Frontal cortex (tissue), 4 donors: ENCODE results near the gene RANBP6. TPM values are rescaled to one million over a fixed set of nuclear protein-coding genes. Genes with fewer than 3 reads are reported as not detected.
"Not testable (repeated sequence)": the region's sequence is repeated elsewhere in the genome, so short reads cannot be mapped to it uniquely, and the experiment has no call there.

Experiments used
- DNase-seq, 2 donors: peaks; one replicate each; pipeline ENCODE4 v3.0.0; 2012; ENCODE audit warnings: low spot score in 2 of 2
- FAIRE-seq: peaks from 2 replicates; lab custom pipeline; 2012; peaks lifted over from hg19 to GRCh38; lab: Jason Lieb, UNC
- total RNA-seq: library from RNA; depleted of rRNA; stranded (reverse); fragments of >200 nt; gene quantifications from one replicate; pipeline ENCODE4 v1.2.3, GENCODE V29; 2014
- donor health status: control.
- donor health status: control.
- donor health status: control.

RANBP6 gene
- 79.9 TPM for total RNA-seq

- FAIRE-seq, result no peak
- DNase-seq, result peak; percentile 63 to 82
Observed at GRCh38 chr9:6015278-6016157, at the start of gene RANBP6. Gene RANBP6, minus strand, starts transcription at chr9:6015624. Its CDS starts 17 bp downstream, at chr9:6015607.

- DNase-seq, FAIRE-seq: not testable (repeated sequence)
Observed at GRCh38 chr9:6063146-6063545, 47.7 kb upstream of the RANBP6 start.

- DNase-seq (no peak), FAIRE-seq (no peak)
Observed at GRCh38 chr9:6055666-6056065, 40.2 kb upstream of the RANBP6 start.

GRCh38 chr9:6055216-6055615, 39.8 kb upstream of the RANBP6 start:
- FAIRE-seq (no peak), DNase-seq (peak in 1 of 2 donors; percentile 23)

- peak in 1 of 2 donors; percentile 19 for DNase-seq
- no peak for FAIRE-seq
Observed at GRCh38 chr9:6054280-6055099, 39.1 kb upstream of the RANBP6 start.

DNA sequence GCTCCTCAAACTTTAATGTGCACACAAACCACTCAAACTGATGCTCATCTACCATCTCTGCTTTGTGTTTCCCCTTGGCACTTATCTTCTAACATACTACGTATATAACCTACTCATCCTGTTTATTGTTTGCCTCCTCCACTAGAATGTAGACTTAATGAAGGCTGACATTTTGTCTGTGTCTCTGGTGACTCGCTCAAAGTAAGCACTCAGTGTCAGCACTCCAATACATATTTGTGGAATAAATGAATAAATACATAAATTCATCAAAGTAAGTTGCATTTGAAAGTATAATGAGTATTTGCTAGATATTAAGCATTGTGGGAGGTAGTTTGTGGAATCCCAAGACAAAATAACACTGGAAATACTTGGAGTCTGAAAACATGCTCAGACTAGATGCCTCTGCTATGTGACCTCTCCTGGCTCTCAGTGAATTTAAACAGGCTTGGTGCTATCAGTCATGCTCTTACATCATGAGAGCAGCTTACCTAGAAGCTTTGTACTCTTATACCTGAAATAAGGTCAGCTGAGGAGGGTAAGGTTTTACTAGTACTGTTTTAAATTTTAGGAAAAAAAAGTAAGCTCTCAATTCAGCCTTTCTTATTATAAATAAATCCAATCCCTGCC, 37.0 kb upstream of the RANBP6 start:
- no peak for DNase-seq
- FAIRE-seq, result no peak

DNA sequence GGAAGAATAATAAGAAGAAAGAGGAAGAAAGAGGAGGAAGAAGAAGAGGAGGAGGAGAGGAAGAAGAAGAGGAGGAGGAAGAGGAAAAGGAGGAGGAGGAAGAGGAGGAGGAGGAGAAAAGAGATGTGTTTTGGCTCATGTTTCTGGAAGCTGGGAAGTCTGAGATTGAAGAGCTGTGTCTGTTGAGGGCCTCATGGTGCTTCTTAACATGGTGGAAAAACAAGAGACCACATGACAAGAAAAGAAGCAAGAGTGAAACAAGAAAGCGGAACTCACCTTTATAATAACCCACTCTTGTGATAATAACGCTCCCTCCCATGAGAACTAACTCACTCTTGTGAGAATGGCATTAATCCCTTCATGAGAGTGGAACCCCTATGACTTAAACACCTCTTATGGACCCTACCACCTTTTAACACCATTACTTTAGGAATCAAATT, 36.1 kb upstream of the RANBP6 start:
- no peak for FAIRE-seq
- DNase-seq, result no peak

GRCh38 chr9:6049798-6050197, 34.4 kb upstream of the RANBP6 start:
- no peak for FAIRE-seq

DNA sequence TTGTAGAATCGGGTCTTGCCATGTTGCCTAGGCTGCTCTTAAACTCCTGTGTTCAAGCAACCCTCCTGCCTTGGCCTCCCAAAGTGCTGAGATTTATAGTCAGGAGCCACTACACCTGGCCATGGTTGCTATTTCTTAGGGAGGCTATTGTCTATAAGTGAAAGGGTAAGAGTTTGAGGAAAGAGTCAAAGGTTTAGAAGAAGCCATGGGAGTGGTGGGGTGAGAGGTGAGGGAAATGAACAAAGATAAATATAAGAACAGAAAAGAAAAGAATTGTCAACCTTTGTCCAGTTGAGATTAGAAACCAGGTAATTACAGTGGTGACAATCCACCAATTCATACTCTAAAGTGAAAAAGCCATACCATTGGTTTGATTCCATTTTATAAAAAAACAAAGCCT, 32.6 kb upstream of the RANBP6 start:
- DNase-seq (no peak), FAIRE-seq (no peak)

More at GRCh38 chr9:6049798-6050197, 34.4 kb upstream of the RANBP6 start:
- no peak for DNase-seq

GRCh38 chr9:6047020-6047419, 31.6 kb upstream of the RANBP6 start:
- no peak for FAIRE-seq
- no peak for DNase-seq

- FAIRE-seq (no peak), DNase-seq (no peak)
Observed at GRCh38 chr9:6045364-6045763, 29.9 kb upstream of the RANBP6 start.

DNA sequence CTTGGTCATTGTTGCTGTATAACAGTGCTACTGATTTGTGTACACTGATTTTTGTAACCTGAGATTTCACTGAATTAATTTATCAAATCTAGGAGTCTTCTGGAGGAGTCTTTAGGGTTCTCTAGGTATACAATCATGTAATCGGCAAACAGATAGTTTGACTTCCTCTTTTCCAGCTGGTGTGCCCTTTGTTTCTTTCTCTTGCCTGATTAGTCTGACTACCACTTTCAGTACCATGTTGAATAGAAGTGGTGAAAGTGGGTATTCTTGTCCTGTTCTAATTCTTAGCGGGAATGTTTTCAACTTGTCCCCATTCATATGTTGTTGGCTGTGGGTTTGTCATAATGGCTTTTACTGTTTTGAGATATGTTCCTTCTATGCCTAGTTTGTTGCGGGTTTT, 24.7 kb upstream of the RANBP6 start:
- no peak for FAIRE-seq

DNA sequence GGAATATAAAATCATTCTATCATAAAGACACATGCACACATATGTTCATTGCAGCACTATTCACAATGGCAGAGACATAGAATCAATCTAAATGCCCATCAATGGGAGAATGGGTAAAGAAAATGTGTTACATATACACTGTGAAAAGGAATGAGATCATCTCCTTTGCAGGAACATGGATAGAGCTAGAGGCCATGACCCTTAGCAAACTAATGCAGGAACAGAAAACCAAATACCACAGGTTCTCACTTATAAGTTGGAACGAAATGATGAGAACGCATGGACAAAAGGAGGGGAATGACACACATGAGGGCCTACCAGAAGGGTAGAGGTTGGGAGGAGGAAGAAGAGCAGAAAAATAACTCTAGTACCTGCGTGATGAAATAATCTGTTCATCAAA, 21.0 kb upstream of the RANBP6 start:
- FAIRE-seq, result no peak
- DNase-seq, result no peak

More for the DNA sequence above, 24.7 kb upstream of the RANBP6 start:
- DNase-seq, result no peak

DNA sequence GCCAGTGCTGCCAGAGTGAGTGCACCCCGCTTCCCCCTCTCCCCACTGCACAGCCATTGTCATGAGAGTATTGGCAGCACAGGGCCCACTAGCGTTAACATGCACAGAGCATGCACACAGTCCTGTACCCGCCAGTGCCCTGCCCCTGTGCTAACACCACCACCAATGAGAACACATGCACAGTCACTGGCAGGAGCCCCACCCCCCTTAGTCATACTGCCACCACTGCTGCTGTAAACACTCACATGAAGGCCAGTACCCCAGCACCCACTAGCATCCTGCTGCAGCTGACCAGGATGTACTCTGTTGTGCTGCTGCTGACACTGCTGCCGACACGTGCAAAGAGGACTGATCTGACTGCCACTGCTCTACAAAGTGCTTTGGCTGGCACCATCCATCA, 19.5 kb upstream of the RANBP6 start:
- no peak for FAIRE-seq
- DNase-seq, result no peak

GRCh38 chr9:6029604-6030274, 14.3 kb upstream of the RANBP6 start:
- no peak for DNase-seq
- FAIRE-seq, result no peak

DNA sequence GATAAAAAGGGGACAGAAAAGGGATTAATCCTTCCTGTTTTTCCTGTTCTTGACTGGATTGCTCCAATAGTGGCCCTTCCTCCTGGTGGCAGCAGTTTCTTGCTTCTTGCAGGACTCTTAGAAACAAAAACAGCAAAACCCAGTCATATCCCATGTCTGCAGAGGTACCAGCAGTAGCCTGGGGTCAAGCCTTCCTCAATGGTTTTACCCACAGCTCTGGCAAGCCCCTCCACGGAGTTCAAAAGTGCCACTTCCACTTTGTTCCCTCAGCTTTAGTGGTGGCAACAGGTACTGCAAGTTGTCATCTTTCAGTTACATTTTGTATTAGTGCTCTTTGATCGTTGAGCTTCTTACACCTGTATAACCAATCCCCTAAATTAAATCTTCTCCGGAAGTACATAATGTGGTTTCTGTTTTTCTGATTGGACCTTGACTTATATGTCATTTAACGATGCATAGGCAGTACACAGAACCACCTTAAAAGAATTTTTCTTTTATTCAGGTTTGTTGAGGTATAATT, 8.7 kb upstream of the RANBP6 start:
- FAIRE-seq (no peak), DNase-seq (no peak)

GRCh38 chr9:6016975-6017374, 1.6 kb upstream of the RANBP6 start:
- not testable (repeated sequence) for FAIRE-seq, DNase-seq

DNA sequence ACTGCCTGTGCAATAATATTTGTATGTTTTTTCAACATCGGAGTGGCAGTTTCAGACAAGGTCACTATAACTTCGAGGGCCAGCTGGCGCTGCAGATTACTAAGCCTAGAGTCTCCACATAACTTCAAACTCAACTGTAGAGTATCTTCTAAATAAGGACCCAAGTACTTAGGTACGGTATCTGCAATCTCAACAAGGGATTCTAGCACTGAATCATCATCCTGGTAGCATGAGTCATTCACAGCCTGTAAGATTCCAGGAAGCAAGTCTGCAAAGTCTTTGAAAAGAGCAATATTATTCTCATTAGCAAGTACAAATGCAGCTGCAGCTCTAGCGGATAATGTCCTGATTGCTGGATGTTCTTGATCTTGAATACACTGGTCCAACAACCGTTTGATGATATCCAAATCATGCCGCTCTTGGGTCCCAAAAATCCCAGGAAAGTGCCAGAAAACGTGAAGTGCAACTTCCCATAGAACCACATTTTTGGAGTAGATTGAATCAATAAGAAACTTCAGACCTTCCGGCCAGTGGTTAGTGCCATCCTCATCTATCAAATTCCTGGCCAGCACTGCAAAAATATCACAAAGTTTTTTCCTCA, 654 bp downstream of the RANBP6 start:
- no peak for FAIRE-seq
- no peak for DNase-seq
